ENCODE measurements around the gene RALGDS.

RALGDS gene

DNA sequence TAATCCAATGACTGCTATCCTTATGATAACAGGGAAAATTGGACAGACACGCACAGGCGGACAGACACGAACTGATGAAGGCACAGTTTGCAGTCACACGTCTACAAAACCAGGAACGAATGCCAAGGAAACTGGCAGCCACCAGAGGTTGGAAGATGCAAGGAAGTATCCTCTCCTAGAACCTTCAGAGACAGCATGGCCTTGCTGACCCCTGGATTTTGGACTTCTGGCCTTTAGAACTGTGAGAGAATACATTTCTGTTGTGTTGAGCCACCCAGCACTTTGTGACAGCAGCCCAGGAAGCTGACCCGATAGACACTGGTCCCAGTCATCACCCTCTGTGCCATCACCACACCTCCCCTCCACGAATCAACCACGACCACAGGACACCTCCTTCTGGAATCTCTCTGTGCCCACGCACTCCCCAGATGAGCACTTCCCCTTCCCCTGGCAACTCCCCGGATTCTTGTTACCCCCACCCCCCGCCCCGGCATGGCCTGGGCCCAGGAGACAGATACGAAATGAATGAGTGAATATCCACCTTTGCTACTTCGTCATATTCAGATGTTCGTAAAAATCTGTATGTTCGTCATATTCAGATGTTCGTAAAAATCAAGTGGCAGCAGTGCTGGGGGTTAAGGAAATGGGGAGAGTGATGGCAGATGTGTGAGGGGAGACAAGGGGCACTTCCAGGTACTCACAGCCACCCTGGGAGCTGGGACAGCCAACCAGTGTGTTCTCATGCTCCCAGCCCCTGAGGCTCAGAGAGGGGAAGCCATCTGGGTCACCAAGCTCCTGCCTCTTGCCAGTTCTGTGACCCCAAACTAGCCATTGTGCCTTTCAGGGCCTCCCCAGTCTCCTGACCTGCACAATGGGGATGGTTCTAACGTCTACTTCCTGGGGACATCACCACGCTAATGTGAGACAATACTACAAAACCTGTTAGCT is 24.1 kb upstream of the RALGDS start:
- no peak overlapping the region for H3K9ac ChIP-seq (ENCODE audit: low read depth, low read length)
- H3K9me3 ChIP-seq (ENCODE audit: control insufficient read depth, insufficient read depth, low read length) = no peaks in the 10 kb centered on the region
- H3K4me1 ChIP-seq (ENCODE audit: insufficient read depth, low read length) = peaks cover 4% of the 10 kb centered on the region; the same call in 1 of the 2 replicates
- no peaks in the 10 kb centered on the region for H3K36me3 ChIP-seq (ENCODE audit: insufficient read depth, low read length)

GRCh38 chr9:133144142-133144903 is 23.3 kb upstream of the RALGDS start:
- no peaks in the 10 kb centered on the region for H3K9me3 ChIP-seq (ENCODE audit: control insufficient read depth, insufficient read depth, low read length)
- peaks cover 4% of the 10 kb centered on the region; the same call in 1 of the 2 replicates for H3K4me1 ChIP-seq (ENCODE audit: insufficient read depth, low read length)
- peak overlapping the region; percentile 32; the same call in 1 of the 2 replicates for H3K9ac ChIP-seq (ENCODE audit: low read depth, low read length)
- no peaks in the 10 kb centered on the region for H3K36me3 ChIP-seq (ENCODE audit: insufficient read depth, low read length)

- no peaks in the 10 kb centered on the region for H3K9me3 ChIP-seq (ENCODE audit: control insufficient read depth, insufficient read depth, low read length)
- no peaks in the 10 kb centered on the region for H3K36me3 ChIP-seq (ENCODE audit: insufficient read depth, low read length)
- H3K4me1 ChIP-seq (ENCODE audit: insufficient read depth, low read length) = peaks cover 4% of the 10 kb centered on the region; the same call in 1 of the 2 replicates
- H3K9ac ChIP-seq (ENCODE audit: low read depth, low read length) = 0 out of 2 replicates have a peak overlapping the region, but pooled peaks have one; percentile 32
Observed at GRCh38 chr9:133143639-133144141, 22.6 kb upstream of the RALGDS start.

GRCh38 chr9:133142684-133143622 is 21.9 kb upstream of the RALGDS start:
- no peaks in the 10 kb centered on the region for H3K36me3 ChIP-seq (ENCODE audit: insufficient read depth, low read length)
- no peaks in the 10 kb centered on the region for H3K9me3 ChIP-seq (ENCODE audit: control insufficient read depth, insufficient read depth, low read length)
- H3K9ac ChIP-seq (ENCODE audit: low read depth, low read length) = no peak overlapping the region
- H3K4me1 ChIP-seq (ENCODE audit: insufficient read depth, low read length) = peaks cover 4% of the 10 kb centered on the region; the same call in 1 of the 2 replicates

DNA sequence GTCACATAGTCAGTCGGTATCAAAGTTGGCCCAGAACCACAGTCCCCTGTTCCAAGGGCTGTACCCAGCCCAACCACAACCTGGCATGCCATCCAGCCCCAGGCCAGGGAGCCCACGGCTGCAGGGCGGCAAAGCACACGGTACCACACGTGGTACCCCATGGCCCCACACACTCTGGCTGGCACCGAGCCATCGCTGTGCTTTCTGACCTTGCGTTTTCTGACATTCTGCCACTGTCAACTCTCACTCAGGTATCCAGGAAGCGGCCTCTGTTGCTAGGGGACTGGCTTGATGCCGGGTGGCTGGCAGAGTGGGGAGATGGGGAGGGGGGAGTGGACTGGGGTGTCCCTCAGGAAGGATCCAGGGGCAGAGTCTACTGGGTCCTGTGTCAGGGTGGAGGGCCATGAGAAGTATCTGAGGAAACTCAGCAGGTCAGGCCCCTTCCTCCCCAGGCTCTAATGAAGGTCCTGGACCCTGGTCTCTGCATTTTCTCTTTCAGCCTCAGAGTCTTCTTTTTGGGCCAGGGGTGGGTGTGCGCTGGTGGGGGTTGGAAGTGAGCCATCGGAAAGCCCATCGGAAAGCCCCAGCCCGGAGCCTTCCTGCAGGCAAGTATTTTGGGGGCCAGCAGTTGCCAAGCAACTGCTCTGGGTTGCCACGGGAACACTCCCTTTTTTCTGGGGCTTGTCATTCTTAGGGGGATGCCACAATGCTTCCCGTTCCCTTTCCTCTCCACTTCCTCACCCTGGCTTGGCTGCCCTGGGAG is 21.0 kb upstream of the RALGDS start:
- no peak overlapping the region for H3K9ac ChIP-seq (ENCODE audit: low read depth, low read length)
- no peaks in the 10 kb centered on the region for H3K36me3 ChIP-seq (ENCODE audit: insufficient read depth, low read length)
- H3K9me3 ChIP-seq (ENCODE audit: control insufficient read depth, insufficient read depth, low read length) = no peaks in the 10 kb centered on the region
- H3K4me1 ChIP-seq (ENCODE audit: insufficient read depth, low read length) = peaks cover 4% of the 10 kb centered on the region; the same call in 1 of the 2 replicates

- Histone ChIP-seq H3K4me1 (ENCODE audit: insufficient read depth, low read length) (peaks cover 4% of the 10 kb centered on the region; the same call in 1 of the 2 replicates), H3K9ac (ENCODE audit: low read depth, low read length) (no peak overlapping the region), H3K9me3 (ENCODE audit: control insufficient read depth, insufficient read depth, low read length) (no peaks in the 10 kb centered on the region), H3K36me3 (ENCODE audit: insufficient read depth, low read length) (no peaks in the 10 kb centered on the region)
Observed at GRCh38 chr9:133140606-133141005, 19.6 kb upstream of the RALGDS start.

- no peak overlapping the region for H3K9ac ChIP-seq (ENCODE audit: low read depth, low read length)
- H3K36me3 ChIP-seq (ENCODE audit: insufficient read depth, low read length) = no peaks in the 10 kb centered on the region
- peaks cover 4% of the 10 kb centered on the region; the same call in 1 of the 2 replicates for H3K4me1 ChIP-seq (ENCODE audit: insufficient read depth, low read length)
- H3K9me3 ChIP-seq (ENCODE audit: control insufficient read depth, insufficient read depth, low read length) = no peaks in the 10 kb centered on the region
Observed at GRCh38 chr9:133140174-133140505, 19.1 kb upstream of the RALGDS start.

GRCh38 chr9:133139246-133140173 is 18.5 kb upstream of the RALGDS start:
- Histone ChIP-seq H3K9me3 (ENCODE audit: control insufficient read depth, insufficient read depth, low read length) (no peaks in the 10 kb centered on the region), H3K36me3 (ENCODE audit: insufficient read depth, low read length) (no peaks in the 10 kb centered on the region), H3K9ac (ENCODE audit: low read depth, low read length) (no peak overlapping the region), H3K4me1 (ENCODE audit: insufficient read depth, low read length) (peaks cover 4% of the 10 kb centered on the region; the same call in 1 of the 2 replicates)

DNA sequence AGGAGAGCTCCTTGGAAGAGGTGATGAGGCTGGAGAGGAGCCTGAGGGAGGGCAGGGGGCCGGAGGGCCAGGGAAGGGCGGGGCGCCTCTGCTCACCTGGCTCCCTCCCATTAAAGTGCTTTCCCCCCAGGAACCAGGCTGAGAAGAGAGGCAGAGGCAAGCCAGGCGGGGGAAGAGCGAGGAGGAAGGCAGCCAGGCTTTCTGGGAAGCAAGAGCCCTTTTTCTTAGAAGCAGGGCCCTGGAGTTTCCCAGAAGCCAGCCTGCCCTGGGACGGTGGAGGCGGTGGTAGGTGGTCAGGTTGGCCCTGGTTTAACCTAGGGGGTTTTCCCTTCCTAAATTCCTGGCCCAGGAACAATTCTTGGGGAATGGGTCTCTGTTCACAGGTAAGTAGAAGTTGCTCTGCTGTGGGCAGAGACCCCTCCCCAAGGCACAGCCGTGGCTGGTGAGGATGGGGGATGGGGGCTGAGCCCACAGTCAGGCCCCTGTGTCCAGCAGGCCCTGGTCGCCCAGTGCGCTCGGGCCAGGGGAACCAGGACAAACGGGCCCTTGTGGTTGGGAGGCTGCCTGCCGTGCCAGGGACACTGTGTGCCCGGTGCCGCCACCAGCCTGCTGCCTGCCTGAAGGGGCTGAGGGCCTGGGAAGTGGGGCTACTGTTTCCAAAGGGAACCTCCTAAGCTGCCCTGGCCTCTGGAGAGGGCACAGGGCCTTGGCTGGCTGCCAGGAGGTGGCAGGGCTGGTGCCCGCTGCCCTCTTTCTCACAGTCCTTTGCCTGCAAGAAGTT is 16.6 kb upstream of the RALGDS start:
- Histone ChIP-seq H3K4me1 (ENCODE audit: insufficient read depth, low read length) (peaks cover 12% of the 10 kb centered on the region; the same call in 1 of the 2 replicates), H3K9me3 (ENCODE audit: control insufficient read depth, insufficient read depth, low read length) (no peaks in the 10 kb centered on the region), H3K9ac (ENCODE audit: low read depth, low read length) (no peak overlapping the region), H3K36me3 (ENCODE audit: insufficient read depth, low read length) (no peaks in the 10 kb centered on the region)

DNA sequence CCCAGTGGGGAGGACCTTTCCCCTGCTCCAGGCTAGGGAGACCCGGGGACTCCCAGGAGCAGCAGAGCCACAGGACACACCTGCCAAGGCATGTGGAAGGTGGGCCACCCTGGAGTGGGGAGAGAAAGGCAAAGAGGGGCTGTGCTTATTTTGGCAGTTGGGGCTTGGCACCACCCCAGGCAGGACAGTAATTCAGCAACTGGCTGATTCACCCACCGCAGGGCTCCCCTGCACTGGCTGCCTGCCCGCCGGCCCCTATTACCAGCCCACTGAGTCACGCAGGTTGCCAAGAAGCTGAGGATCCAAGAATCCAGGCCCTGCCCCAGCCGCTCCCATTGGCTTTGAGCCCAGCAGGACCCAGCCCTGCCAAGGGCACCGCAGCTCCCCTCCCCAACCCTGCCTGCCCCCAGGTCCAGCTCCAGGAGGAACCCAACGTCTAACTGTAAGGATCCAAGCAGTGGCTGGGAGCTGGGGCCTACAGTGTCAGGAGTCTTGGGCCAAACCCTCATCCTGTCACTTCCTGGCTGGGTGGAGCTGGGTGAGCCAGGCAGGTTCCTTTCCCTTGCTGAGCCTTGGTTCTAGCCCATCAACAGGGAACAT is 14.2 kb upstream of the RALGDS start:
- H3K9ac ChIP-seq (ENCODE audit: low read depth, low read length) = no peak overlapping the region
- no peaks in the 10 kb centered on the region for H3K36me3 ChIP-seq (ENCODE audit: insufficient read depth, low read length)
- no peaks in the 10 kb centered on the region for H3K9me3 ChIP-seq (ENCODE audit: control insufficient read depth, insufficient read depth, low read length)
- peaks cover 12% of the 10 kb centered on the region; the same call in 1 of the 2 replicates for H3K4me1 ChIP-seq (ENCODE audit: insufficient read depth, low read length)

GRCh38 chr9:133134388-133135145 is 13.5 kb upstream of the RALGDS start:
- H3K4me1 ChIP-seq (ENCODE audit: insufficient read depth, low read length) = peaks cover 12% of the 10 kb centered on the region; the same call in 1 of the 2 replicates
- H3K9me3 ChIP-seq (ENCODE audit: control insufficient read depth, insufficient read depth, low read length) = no peaks in the 10 kb centered on the region
- no peaks in the 10 kb centered on the region for H3K36me3 ChIP-seq (ENCODE audit: insufficient read depth, low read length)
- H3K9ac ChIP-seq (ENCODE audit: low read depth, low read length) = no peak overlapping the region

Measured in ES-I3 (cell line).